ENCODE measurements around the gene WWC1. TPM values are rescaled to one million over a fixed set of nuclear protein-coding genes. Genes with fewer than 3 reads are reported as not detected.
A peak's percentile ranks its signal among the peaks of the same experiment; 100 is the strongest.

WWC1 gene
- total and polyA plus RNA-seq, 10 of the 15 experiments (the other 5 are each of a cell fraction or from before 2014, with no cell fraction given): 0.50 to 7.8 (median 2.5) TPM

GRCh38 chr5:168244838-168245559 is 46.4 kb upstream of the WWC1 start:
- Histone ChIP-seq H3K27ac (ENCODE audit: control insufficient read depth, insufficient read depth) (no peak overlapping the region), H3K27me3 (replicated peaks in 1 of 2; ENCODE audit: control insufficient read depth in 2 of 2, insufficient read depth in 2 of 2, low read length in 1 of 2) (no peaks in the 10 kb centered on the region; a peak in 1 of 4 replicates), H3K9me3 (replicated peaks; ENCODE audit: control insufficient read depth, insufficient read depth, low read length) (peaks cover 4% of the 10 kb centered on the region; the same call in 1 of the 3 replicates), H3K4me3 (no peak overlapping the region), H3K9ac (ENCODE audit: control insufficient read depth, insufficient read depth, low read length) (no peak overlapping the region), H3K4me1 (ENCODE audit: control insufficient read depth, insufficient read depth, low read length) (peaks cover 37% of the 10 kb centered on the region), H3K79me2 (ENCODE audit: control insufficient read depth, insufficient read depth, low read length) (no peaks in the 10 kb centered on the region), H4K20me1 (ENCODE audit: control insufficient read depth, insufficient read depth) (no peaks in the 10 kb centered on the region), H3K36me3 (ENCODE audit: control insufficient read depth in 2 of 2, insufficient read depth in 2 of 2, low read length in 1 of 2) (no peaks in the 10 kb centered on the region), H2AFZ (ENCODE audit: control insufficient read depth, low read depth, low read length) (no peak overlapping the region), H3K4me2 (ENCODE audit: control insufficient read depth, insufficient read depth) (no peak overlapping the region)
- no TSS peak for BruUV-seq (replicated peaks)
- ATAC-seq (no peak), DNase-seq (ENCODE audit: low read depth, low spot score) (no peak), FAIRE-seq (no peak)
- WGBS (ENCODE audit: insufficient coverage, insufficient replicate concordance, low lambda C conversion rate, missing lambda C conversion rate): 14% methylated on average over 13 of the region's 13 CpGs
- RAD21 ChIA-PET (ENCODE audit: unreplicated experiment): no interaction called here
- POLR2A ChIA-PET: interaction anchor here (0.6 kb wide), 1 partner anchor 1325 kb away, joined by 3 read pairs; no protein-coding TSS in a partner anchor
- intact Hi-C loops (cut with micrococcal nuclease; ENCODE audit: unreplicated experiment): no loop called here
- in situ Hi-C loops (cut with MboI): no loop called here
- CTCF ChIA-PET: interaction anchor here (0.6 to 0.9 kb wide), 2 partner anchors 15 to 67 kb away, joined by 3 read pairs; no protein-coding TSS in a partner anchor
- TF ChIP-seq MLLT1 (IDR thresholded peaks at IDR 0.05) (no peak), KAT2A (conservative IDR thresholded peaks at IDR 0.05; ENCODE audit: control insufficient read depth, low read depth, low read length) (no peak), HDAC2 (IDR thresholded peaks at IDR 0.05) (no peak), FOS (IDR thresholded peaks at IDR 0.05; ENCODE audit: borderline replicate concordance, extremely low read depth, insufficient read length) (no peak), CEBPB (IDR thresholded peaks at IDR 0.05; ENCODE audit: borderline replicate concordance in 1 of 2, low read depth in 2 of 2, low read length in 2 of 2) (no peak), RUNX3 (IDR thresholded peaks at IDR 0.05; ENCODE audit: low read length) (peak; percentile 21; the same call in 1 of the 2 replicates), USF2 (IDR thresholded peaks at IDR 0.05; ENCODE audit: borderline replicate concordance, low read depth, low read length) (no peak), E4F1 (IDR thresholded peaks at IDR 0.05; ENCODE audit: borderline replicate concordance, partially characterized antibody) (no peak), TCF7 (IDR thresholded peaks at IDR 0.05; ENCODE audit: borderline replicate concordance) (no peak), JUNB (IDR thresholded peaks at IDR 0.05) (0 out of 2 replicates have a peak, but pooled peaks have one; percentile 18), EED (IDR thresholded peaks at IDR 0.05; ENCODE audit: low read depth) (peak; percentile 58), POU2F2 (IDR thresholded peaks at IDR 0.05; ENCODE audit: borderline replicate concordance, low read depth, low read length) (no peak)
- SMC1A ChIA-PET (ENCODE audit: uncharacterized antibody, unreplicated experiment): interaction anchor here (0.6 to 0.7 kb wide), 2 partner anchors 21 to 570 kb away, joined by 3 read pairs; no protein-coding TSS in a partner anchor
